Measurements from ENCODE around the gene HFE. TPM values are rescaled to one million over a fixed set of nuclear protein-coding genes. Genes with fewer than 3 reads are reported as not detected.

The HFE gene
- total and polyA plus RNA-seq, 7 donors: 1.6 to 7.8 (median 4.7) TPM

GRCh38 chr6:26103770-26104456 is 16.7 kb downstream of the HFE start:
- intact Hi-C loops (cut with DNase I): loop anchor here (1.0 to 10.0 kb wide), 4 partner anchors 17 to 113 kb away; a partner anchor contains a TSS
- Histone ChIP-seq H3K4me3 (peak overlapping the region; percentile 34 to 58 (median 52)), H3K27me3 (no peaks in the 10 kb centered on the region), H3K9me3 (no peaks in the 10 kb centered on the region), H3K27ac (peak overlapping the region; percentile 82 to 92 (median 90)), H3K4me1 (peaks cover 0 to 12% (median 11%) of the 10 kb centered on the region in 4 donors), H3K36me3 (no peaks in the 10 kb centered on the region)
- TF ChIP-seq POLR2A (IDR thresholded peaks at IDR 0.05) (peak; percentile 97 to 99), CTCF (IDR thresholded peaks at IDR 0.05) (peak; percentile 38 to 49 (median 42)), POLR2AphosphoS5 (IDR thresholded peaks at IDR 0.05) (peak; percentile 100), EP300 (IDR thresholded peaks at IDR 0.05) (peak in 2 of 4 donors; percentile 19 to 63)
- DNase-seq: peak; percentile 97
- 0% methylated on average over 39 of the region's 39 CpGs for WGBS, 2 donors

GRCh38 chr6:26104457-26105108 is 17.4 kb downstream of the HFE start:
- intact Hi-C loops (cut with DNase I): loop anchor here (1.0 to 10.0 kb wide), 3 partner anchors 17 to 113 kb away; a partner anchor contains a TSS
- TF ChIP-seq EP300 (IDR thresholded peaks at IDR 0.05) (no peak), POLR2AphosphoS5 (IDR thresholded peaks at IDR 0.05) (no peak), CTCF (IDR thresholded peaks at IDR 0.05) (no peak), POLR2A (IDR thresholded peaks at IDR 0.05) (no peak)
- no peaks in the 10 kb centered on the region for H3K36me3 ChIP-seq
- H3K9me3 ChIP-seq: no peaks in the 10 kb centered on the region
- H3K27me3 ChIP-seq: no peaks in the 10 kb centered on the region
- peak overlapping the region; percentile 82 to 92 (median 90) for H3K27ac ChIP-seq
- peaks cover 0 to 12% (median 11%) of the 10 kb centered on the region in 4 donors for H3K4me1 ChIP-seq
- WGBS, 2 donors: 11 to 43% methylated on average over 22 of the region's 22 CpGs
- peak overlapping the region; percentile 34 to 58 (median 52) for H3K4me3 ChIP-seq
- DNase-seq: no peak

- Histone ChIP-seq H3K4me1 (peaks cover 0 to 12% (median 11%) of the 10 kb centered on the region in 4 donors), H3K27me3 (no peaks in the 10 kb centered on the region), H3K27ac (peak overlapping the region in 1 of 4 donors; percentile 92), H3K4me3 (no peak overlapping the region), H3K9me3 (no peaks in the 10 kb centered on the region), H3K36me3 (no peaks in the 10 kb centered on the region)
- WGBS, 2 donors: 71 to 93% methylated on average over 8 of the region's 8 CpGs
- intact Hi-C loops (cut with DNase I): loop anchor here (10.0 kb wide), 1 partner anchor 50 kb away; a partner anchor contains a TSS
- TF ChIP-seq POLR2AphosphoS5 (IDR thresholded peaks at IDR 0.05) (no peak), CTCF (IDR thresholded peaks at IDR 0.05) (no peak), POLR2A (IDR thresholded peaks at IDR 0.05) (no peak), EP300 (IDR thresholded peaks at IDR 0.05) (no peak)
- DNase-seq: no peak
These were observed 18.0 kb downstream of the HFE start for GRCh38 chr6:26105109-26105730.

GRCh38 chr6:26105842-26106241 is 18.6 kb downstream of the HFE start:
- intact Hi-C loops (cut with DNase I): loop anchor here (10.0 kb wide), 1 partner anchor 49 kb away; a partner anchor contains a TSS
- TF ChIP-seq EP300 (IDR thresholded peaks at IDR 0.05): no peak
- TF ChIP-seq CTCF (IDR thresholded peaks at IDR 0.05): no peak
- TF ChIP-seq POLR2AphosphoS5 (IDR thresholded peaks at IDR 0.05): no peak
- TF ChIP-seq POLR2A (IDR thresholded peaks at IDR 0.05): no peak
- H3K9me3 ChIP-seq: no peaks in the 10 kb centered on the region
- peaks cover 0 to 12% (median 11%) of the 10 kb centered on the region in 4 donors for H3K4me1 ChIP-seq
- no peak overlapping the region for H3K4me3 ChIP-seq
- H3K27me3 ChIP-seq: no peaks in the 10 kb centered on the region
- 91 to 94% methylated on average over 4 of the region's 4 CpGs for WGBS, 2 donors
- DNase-seq: no peak
- no peaks in the 10 kb centered on the region for H3K36me3 ChIP-seq
- no peak overlapping the region for H3K27ac ChIP-seq

Measured in sigmoid colon (tissue), 7 donors.